ENCODE data around the gene ADARB2.
A peak's percentile ranks its signal among the peaks of the same experiment; 100 is the strongest.
"Not testable (repeated sequence)": the region's sequence is repeated elsewhere in the genome, so short reads cannot be mapped to it uniquely, and the experiment has no call there.

Gene ADARB2

DNA sequence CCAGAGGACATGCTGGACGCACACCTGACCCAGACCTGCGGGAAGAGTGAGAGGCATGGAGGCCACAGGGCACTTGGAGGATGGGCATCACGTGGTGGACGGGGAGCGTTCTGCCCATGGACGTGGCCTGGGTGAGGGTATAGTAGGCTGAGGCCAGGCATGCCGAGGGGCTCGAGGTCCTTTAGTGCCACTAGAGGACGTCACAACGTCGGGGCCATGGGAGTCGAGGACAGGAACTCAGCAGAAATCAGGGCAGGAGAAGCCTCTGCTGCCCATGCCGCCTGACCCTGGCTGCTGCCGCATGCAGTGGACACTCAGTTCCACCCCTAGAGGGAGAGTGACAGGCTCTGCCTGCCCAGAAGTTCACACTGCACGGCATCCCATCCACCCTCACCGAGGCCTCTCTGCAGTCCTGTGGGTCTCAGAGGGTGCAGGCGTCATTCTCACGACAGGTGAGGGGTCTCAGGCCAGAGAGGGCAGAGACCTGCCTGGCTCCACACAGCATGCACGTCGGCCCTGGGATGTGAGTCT is 198.7 kb downstream of the ADARB2 start:
- DNase-seq, result no peak

DNA sequence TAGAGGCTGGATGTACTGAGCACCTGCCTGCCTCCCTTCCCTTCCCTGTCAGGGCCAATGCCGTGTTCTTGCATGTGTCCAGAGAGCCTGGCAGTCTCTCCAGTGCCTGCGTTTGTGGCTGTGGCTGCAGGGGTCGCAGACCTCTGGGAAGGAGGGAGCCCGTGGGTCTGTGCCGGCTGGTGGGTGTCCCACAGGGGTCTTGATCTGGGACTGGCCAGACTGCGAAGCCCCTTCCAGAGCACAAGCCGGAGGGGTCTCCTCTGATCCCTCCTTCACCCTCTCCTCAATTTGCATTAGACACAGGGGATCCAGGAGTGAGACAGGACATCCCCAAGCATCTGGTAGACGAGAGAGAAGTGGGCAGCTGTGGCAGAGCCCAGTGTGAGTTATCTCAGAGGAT is 199.2 kb downstream of the ADARB2 start:
- no peak for DNase-seq

- DNase-seq, result not testable (repeated sequence)
These were observed 199.9 kb downstream of the ADARB2 start for GRCh38 chr10:1537449-1537848.

DNA sequence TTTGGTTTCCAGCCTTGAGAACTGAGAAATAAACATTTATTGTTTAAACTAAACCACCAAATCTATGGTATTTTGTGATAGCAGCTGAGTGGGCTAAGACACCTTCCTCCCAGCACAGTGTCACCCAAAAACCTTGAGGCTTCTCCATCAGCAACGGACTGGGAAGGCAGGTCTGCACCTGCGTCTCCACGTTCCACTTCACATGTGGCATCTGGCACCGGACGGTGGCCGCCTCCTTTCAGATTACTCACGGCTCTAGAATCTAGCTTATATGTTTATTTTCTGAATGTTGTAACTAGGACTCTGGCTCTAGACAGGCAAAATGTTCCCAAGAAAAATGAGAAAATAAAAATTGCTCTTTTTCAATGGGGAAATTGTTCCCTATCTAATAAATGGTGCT is 201.0 kb downstream of the ADARB2 start:
- no peak for DNase-seq

GRCh38 chr10:1535301-1535965 is 201.9 kb downstream of the ADARB2 start:
- no peak for DNase-seq

DNA sequence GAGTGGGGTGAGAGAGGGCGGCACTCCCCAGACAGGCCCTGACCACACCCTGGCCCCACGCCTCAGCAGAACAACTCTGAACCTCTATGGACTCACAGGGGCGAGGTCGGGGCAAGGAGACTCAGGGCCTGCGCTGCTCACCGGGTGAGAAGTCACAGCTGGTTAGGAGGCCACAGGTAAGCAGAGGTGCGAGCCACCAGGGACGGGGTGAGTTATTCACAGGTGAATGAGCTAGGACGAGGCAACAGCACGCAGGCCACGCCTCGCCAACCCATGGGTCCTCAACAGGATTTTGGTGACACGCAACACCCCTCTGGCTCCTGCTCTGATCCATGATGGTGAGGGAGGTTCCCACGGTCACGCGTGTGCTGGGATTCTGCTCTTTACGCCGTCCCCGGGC is 202.5 kb downstream of the ADARB2 start:
- no peak for DNase-seq

DNA sequence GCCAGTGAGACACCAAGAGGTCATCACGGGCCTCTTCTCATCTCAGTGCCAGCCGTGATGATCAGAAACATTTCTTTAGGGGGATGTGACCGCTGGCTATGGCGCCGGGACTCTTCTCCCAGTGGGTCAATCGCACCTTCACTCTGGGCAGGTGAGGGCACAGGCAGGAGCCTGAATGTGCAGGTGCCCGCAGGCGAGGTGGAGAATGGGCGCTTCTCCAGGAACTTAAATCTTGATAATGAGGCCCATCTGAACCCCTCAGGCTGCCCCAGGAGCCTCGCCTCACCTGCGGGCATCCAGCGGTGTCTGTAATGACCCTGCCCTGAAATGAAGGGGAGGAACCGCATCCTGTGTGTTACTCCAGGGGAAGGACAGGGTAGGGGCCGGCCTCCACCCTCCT is 204.7 kb downstream of the ADARB2 start:
- peak in 2 of 3 experiments; percentile 27 to 39 for DNase-seq

DNA sequence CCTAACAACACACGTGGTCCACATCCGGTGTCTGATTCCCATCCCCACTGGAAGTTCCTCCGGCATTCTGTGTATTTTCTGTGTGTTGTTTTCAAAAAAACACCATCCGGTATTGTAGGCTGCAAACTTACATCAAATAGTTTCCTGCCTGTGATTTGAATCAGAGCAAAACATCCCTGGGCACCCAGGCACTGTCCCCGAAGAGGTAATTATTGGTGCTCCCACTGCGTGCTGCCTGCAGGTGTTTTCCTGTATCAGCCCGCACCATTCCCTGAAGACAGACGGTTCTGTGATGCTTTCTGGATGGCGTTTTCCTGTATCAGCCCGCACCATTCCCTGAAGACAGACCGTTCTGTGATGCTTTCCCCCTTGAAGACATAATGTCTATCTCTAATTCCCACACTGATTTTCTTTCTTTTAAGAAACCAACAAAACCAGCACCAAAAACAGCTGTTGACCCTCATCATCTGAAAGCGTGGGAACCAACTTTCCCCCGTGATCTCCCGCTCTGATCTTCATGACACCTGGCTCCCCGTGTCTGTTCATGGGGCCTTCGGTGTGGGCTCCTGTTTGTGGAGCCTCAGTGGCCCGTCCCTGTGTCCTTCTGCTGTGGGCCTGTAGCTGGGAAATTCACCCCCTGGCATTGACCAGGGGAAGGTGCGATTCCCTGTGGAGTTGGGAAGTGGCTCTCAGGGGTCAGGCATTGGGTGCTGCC is 205.3 kb downstream of the ADARB2 start:
- DNase-seq, result peak in 2 of 3 experiments; percentile 44 to 63

DNA sequence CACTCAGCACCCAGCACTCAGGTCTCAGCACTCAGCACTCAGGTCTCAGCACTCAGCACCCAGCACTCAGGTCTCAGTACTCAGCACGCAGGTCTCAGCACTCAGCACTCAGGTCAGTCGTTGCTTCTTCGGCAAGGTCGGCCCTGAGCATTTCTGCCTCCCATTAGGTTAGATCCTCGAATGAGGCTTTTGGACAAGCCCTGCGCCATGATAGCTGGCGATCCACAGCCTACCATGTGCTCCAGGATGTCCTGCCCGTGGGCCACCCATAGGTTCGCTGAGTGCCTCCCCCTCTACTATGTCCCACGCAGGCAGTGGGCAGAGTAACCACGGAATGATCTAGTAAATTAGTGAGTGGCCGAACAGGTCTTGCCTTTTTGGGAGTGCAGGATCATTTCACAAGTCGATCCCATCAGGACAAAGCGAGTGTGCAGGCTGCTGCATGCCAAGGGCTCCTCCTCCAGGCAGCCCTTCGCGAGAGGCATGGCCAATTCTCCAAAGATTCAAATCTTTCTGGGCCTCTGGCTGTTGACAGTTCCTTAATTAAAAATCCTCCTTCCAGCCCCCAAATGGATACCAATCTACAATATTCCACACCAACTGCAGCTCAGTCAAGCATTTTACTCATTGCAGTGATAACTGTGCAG is 206.3 kb downstream of the ADARB2 start:
- no peak for DNase-seq

DNA sequence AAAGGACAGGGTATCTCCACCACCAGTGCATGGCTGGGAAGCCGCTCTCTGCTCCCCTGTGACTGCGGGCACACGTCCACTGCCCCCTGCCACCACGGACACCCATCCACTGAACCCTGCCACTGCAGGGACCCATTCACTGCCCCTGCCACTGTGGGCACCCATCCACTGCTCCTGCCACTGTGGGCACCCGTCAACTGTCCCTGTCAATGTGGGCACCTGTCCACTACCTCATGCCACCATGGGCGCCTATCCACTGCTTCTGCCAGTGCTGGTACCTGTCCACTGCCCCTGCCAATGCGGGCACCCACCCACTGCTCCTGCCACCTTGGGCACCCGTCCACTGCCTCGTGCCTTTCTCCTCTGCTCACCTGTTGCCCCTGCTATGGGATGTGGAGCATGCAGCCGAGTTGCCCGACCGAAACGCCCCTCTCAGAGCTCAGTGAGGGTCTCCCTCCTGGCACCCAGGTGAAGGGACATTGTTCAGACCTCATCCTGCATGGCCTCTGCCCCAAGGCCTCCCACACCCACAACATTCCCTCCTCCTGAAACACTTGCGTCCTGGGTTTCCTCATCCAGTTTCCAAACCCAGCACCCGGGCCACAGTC is 207.4 kb downstream of the ADARB2 start:
- no peak for DNase-seq

GRCh38 chr10:1527951-1528350 is 209.4 kb downstream of the ADARB2 start:
- DNase-seq, result no peak

DNA sequence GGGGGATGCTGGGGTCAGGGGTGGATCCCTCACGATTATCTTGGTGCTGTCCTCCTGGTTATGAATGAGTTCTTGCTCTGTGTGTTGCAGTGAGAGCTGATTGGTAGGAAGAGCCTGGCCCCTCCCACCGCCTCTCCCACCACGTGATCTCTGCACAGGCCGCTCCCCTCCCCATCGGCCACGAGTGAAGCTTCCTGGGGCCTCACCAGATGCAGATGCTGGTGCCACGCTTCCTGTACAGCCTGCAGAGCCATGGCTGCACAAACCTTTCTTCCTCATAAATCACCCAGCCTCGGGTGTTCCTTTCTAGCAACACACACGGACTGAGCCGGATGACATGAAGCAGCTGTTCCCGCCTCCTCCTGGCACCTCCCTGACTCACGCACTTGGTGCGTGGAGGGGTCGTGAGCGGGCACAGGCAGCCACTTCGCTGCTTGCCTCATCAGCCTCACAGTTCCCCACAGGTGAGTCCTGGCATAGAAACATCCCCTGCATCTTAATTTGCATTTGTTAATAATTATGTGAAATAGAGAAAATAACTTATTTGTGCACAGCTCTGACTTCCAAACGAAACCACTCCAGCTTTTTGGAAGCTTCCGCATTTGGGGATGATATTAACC is 210.8 kb downstream of the ADARB2 start:
- DNase-seq, result no peak

- no peak for DNase-seq
These were observed 211.8 kb downstream of the ADARB2 start for GRCh38 chr10:1525354-1526162.

GRCh38 chr10:1524540-1524939 is 212.8 kb downstream of the ADARB2 start:
- no peak for DNase-seq

DNA sequence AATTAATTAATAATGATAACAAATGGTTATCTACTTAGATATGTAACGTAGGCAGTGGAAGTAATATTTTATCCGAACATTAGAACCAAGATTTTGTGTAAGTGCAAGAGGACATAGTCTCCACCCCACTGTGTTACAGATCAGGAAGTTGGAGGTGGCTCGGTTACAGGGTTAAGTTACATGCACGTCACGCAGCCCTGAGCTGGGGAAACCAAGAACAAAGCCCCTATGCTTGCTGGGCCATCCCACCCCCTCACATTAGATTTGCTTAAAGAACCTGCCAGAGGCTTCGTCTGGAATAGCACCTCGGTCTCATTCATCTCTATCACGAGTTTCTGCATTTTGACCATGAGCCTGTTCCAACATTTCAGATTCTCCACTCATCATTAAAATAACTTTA is 214.1 kb downstream of the ADARB2 start:
- DNase-seq, result no peak

GRCh38 chr10:1522237-1522636 is 215.1 kb downstream of the ADARB2 start:
- DNase-seq, result no peak

GRCh38 chr10:1521741-1522140 is 215.6 kb downstream of the ADARB2 start:
- DNase-seq, result no peak

GRCh38 chr10:1520909-1521565 is 216.3 kb downstream of the ADARB2 start:
- no peak for DNase-seq

DNA sequence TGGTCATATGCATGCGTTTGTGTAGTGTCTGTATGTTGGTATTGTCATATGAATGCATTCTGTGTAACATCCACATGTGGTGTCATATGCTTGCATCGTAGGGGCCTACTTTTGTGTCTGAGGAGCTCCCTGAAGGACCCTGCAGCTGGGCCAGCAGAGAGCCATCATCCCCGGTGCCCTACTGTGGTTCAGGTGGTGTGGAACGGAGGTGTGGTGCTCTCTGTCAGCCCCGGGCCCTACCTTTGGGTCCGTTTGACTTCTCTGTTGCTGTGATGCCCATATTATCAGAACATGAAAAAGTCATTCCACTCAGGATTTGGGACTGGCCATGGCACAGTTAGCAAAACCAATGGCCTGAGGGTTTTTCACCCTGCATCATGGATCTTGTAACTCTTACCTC is 217.9 kb downstream of the ADARB2 start:
- DNase-seq, result no peak

DNA sequence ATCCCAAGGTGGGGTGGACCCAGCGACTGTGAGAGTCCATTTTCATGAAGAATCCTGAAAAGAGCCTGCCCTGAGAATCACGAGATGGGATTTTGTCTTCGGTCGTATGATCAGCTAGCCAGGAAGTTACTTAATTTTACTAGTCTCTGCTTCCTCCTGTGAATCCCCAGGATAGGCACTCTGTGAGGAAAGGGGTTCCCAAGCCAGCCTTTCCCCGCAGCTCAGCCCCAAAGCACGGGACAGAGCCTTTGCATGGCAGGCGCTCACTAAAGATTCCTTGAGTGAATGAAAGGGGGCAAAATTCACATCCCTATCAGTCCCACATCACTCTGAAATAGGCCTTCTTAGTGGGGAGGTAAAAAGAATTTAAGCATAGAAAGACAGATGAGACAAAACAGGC is 219.6 kb downstream of the ADARB2 start:
- DNase-seq, result no peak

DNA sequence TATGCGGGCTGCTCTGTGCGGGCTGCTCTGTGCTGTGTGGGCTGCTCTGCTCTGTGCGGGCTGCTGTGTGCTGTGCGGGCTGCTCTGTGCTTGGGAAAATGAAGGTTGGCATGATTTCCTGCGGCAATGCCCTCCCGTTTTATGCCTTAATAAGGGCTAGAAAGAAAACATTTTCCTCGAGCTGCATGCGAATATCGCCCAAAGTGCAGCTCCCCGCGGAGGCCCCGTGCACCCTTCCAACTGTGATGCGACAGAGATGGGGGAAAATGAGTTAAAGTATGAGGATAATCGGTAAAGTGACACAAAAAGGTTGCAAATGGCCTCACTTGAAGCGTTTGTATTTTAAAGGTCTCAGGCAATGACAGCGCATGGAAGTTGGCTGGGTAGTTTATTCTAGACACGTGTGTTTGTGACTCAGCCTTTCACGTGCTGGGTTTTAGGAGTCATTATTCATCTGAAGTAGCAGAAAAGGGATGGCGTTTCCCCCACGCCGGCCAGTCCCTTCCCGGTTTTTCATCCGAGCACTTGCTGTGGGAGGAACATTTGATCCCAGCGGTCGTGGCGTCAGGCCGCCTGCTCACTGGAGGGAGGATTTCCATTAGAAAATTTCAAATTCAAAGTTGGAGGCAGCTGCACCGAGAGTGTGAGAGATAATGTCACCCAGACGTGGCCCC is 220.7 kb downstream of the ADARB2 start:
- DNase-seq, result peak in 2 of 3 experiments; percentile 21 to 50

All from NCI-H1417 (cell line).